ENCODE results near the gene TMEM86B. TPM values are rescaled to one million over a fixed set of nuclear protein-coding genes. Genes with fewer than 3 reads are reported as not detected.
"Not testable (repeated sequence)": the region's sequence is repeated elsewhere in the genome, so short reads cannot be mapped to it uniquely, and the experiment has no call there.

Gene TMEM86B
- total RNA-seq, 1 donor from 2014 or later: 6.0 TPM

DNA sequence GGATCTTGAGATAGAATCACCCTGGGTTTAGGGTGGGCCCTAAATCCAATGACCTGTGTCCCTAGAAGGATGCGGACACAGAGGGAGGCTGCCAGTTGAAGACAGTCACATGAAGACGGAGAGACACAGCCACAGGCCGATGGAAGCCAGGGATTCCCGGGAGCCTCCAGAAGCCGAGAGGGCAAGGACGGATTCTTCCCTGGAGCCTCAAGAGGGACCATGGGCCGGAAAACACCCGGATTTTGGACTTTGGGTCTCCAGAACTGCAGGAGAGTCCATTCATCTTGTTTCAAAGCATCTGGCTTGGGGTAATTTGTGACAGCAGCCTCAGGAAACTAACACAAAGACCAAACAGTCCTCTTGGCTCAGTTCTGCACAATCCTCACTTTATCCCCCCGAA is 2.3 kb downstream of the TMEM86B start:
- DNase-seq (ENCODE audit: low spot score) (no peak), ATAC-seq (no peak)
- intact Hi-C loops (cut with DNase I): no loop called here

DNA sequence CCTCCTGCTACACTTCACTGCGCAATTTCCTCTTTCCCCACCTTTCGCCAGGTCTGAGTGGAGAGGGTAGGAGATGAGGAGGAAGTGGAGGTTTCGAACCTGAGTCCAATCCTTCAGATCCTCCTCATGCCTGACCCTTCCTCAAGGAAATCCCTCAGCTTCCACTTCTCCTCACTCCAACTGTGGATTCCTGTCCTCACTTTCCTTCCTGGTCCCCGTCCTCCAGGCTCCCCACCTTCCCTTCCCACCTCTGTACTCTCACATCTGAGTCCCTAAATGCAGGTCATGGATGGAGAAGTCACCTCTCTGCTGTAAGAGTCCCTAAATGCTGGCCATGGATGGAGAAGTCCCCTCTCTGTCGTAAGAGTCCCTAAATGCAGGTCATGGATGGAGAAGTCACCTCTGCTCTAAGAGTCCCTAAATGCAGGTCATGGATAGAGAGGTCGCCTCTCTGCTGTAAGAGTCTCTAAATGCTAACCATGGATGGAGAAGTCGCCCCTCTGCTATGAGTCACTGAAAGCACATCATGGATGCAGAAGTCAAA is 3.1 kb downstream of the TMEM86B start:
- ATAC-seq: no peak
- intact Hi-C loops (cut with DNase I): no loop called here

DNA sequence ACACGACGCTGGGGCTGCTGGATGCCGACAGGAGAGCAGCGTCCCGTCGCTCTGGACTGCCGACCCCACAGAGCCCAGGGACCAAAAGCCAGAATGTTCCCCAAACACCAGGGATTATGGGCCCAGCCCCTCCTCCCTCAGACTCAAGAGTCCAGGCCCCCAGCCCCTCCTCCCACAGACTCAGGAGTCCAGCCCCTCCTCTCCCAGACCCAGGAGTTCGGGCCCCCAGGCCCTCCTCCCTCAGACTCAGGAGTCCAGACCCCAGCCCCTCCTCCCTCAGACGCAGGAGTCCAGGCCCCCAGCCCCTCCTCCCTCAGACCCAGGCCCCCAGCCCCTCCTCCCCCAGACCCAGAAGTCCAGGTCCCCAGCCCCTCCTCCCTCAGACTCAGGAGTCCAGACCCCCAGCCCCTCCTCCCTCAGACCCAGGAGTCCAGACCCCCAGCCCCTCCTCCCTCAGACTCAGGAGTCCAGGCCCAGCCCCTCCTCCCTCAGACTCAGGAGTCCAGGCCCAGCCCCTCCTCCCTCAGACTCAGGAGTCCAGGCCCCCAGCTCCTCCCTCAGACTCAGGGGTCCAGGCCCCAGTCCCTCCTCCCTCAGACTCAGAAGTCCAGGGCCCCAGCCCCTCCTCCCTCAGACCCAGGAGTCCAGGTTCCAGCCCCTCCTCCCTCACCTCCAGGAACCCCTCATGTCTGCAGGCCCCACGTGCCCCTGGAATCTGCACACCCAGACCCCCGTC is 3.7 kb downstream of the TMEM86B start:
- intact Hi-C loops (cut with DNase I); DNase-seq (ENCODE audit: low spot score); ATAC-seq: not testable (repeated sequence)

More for the DNA sequence above, 3.1 kb downstream of the TMEM86B start:
- DNase-seq (ENCODE audit: low spot score): no peak

DNA sequence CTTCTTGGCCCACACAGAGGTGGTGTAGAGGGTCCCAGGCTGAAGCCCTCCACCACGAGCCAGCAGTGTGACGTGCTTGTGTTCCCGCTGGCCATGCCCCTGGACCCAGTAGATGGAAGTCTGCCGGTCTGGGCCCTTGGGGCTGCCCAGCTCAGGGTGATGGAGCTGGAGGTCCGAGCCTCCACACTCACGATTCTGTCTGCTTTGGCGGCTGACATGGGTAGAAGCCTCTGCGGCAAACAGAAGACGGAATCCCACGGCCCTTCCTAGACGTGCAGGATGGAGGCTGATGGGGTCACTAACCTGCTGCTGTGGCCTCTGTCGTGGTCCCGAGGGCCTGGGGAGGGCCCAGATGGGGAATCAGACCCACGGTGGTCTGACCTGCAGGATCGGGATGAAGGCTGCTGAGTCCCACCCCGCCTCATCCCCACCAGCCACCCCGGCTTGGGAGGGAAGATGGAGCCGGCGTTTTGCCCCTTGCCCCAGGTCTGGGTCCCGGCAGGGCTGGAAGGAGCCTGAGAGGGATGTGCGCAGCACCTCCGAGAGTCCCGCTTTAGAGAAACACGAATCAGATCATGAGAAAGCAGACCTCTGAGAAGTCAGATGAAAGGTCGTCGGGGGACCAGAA is 4.4 kb downstream of the TMEM86B start:
- DNase-seq (ENCODE audit: low spot score) (no peak), ATAC-seq (no peak)
- intact Hi-C loops (cut with DNase I): no loop called here

DNA sequence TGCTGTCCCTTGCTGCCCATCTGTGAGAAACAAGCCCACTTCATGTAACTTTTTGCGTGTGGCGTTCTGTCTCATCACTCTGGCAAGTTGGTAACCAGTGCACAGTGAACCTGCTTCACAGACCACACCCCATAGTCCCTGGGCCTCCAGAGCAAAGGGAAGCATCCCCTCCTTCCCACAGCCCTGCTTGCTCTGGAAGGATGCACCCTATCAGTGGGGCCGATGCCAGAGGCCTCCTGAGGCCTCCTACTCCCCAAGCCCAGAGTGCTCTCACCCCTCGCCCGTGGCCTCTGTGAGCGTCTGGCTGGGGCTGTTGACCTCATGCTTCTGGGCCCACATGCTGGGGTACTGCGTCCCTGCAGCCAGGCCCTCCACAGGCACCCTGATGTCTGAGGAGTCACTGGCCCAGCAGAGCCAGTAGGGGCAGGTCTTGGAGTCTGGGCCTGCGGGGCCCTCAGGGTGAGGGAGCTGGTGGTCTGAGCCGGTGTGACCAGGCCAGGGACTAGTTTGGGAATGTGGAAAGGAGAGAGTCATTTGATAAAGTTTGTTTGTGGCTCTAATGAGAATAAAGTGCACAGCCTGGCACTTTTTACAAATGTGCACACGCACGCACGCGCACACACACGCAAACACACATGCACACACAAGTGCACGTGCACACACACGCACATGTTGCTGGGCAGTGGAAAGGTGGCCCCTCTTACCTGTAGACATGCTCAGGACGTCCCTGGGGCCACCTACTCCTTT is 5.1 kb downstream of the TMEM86B start:
- DNase-seq (ENCODE audit: low spot score) (no peak), ATAC-seq (no peak)
- intact Hi-C loops (cut with DNase I): no loop called here

DNA sequence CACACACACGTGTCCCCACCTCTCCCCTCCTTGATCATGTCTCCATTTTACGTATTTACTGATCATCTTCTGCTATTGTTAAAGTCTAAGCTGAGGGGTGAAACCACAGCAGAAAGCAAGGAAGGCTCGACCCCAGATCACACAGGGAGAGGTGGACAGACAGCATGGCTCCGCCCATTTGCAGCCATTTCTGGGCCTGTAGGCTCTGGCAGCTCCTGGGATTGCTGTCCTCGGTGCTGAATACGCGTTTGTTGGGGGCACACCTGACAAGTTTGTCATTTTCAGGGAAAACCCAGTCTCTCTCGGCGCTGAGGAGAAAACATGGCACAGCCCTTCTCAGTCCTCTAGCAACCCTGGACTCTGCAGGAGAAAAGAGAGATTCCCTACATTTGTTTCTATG is 8.0 kb downstream of the TMEM86B start:
- ATAC-seq: no peak
- DNase-seq (ENCODE audit: low spot score): no peak
- intact Hi-C loops (cut with DNase I): no loop called here

DNA sequence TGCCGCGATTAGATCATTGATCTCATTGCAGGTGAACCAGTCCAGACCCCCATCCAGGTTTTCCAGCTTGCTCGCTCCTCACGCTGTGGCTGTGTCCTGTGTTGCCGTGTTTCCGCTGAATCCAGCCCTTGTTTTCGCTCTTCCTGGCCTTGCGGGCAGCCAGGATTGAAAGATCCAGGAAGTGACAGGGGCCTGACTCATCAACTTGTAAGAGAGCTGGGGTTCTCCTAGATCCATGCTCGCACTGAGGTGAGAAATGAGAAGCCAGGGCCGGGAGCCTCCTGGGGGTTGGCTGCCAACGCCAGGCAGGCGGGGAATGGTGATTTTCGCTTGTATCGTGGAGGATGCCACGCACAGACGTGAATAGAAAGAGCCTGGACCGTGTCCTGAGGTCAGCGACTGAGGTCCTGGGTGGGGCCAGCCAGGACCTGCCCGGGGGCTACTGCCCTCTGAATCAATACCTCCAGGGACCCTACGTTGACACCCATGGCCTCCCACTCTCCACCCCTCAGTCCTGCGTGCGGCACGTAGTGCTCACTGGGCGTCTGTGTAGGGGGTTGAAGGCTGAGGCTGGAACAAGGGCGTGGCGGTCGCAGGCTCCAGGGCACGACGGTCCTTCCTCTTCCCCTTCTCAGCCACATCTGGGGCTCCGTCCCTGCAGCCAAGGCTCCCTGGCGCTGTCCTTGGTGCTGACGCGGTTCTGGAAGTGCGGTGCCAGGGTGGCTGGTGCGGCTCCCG is 11.9 kb downstream of the TMEM86B start:
- ATAC-seq: peak; percentile 83
- intact Hi-C loops (cut with DNase I): no loop called here
- peak; percentile 81 for DNase-seq (ENCODE audit: low spot score)

DNA sequence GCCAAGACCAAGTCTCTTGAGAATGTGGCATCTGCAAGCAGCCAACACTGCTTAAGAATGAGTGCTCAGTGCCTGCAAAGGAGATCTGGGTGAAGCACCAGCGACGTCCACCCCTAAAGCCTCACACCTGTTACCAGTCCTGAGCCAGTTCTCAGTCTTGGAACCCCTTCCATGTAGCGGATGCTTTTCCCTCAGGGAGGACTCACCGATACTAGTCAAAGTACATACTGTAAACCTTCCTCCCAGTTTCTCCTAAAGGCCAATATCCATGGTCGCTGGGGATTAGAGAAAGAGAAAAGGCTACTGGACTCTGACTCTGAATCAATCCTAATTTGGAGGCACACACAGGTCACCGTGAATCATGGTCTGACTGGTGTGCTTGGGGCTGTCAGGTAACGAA is 15.0 kb downstream of the TMEM86B start:
- ATAC-seq (no peak), DNase-seq (ENCODE audit: low spot score) (no peak)
- intact Hi-C loops (cut with DNase I): no loop called here

DNA sequence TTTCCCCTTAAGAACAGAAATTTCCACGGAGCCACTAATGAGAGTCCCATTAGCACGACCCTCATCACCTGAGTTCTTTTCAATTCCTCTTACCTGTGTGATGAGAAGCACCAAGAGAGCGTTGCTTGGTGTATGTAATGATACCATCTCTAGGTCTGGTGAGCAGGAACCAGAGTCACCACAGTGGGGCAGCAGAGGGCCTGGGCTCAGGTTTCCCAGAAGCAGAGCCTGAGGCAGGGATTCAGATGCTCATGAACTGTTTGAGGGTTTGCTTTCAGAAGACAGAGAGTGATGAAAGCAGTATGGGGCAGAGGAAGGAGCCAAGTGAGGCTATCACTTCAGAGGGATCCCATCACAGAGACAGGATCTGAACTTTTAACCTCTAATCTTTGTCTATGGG is 16.1 kb downstream of the TMEM86B start:
- DNase-seq (ENCODE audit: low spot score) (no peak), ATAC-seq (no peak)
- intact Hi-C loops (cut with DNase I): no loop called here

DNA sequence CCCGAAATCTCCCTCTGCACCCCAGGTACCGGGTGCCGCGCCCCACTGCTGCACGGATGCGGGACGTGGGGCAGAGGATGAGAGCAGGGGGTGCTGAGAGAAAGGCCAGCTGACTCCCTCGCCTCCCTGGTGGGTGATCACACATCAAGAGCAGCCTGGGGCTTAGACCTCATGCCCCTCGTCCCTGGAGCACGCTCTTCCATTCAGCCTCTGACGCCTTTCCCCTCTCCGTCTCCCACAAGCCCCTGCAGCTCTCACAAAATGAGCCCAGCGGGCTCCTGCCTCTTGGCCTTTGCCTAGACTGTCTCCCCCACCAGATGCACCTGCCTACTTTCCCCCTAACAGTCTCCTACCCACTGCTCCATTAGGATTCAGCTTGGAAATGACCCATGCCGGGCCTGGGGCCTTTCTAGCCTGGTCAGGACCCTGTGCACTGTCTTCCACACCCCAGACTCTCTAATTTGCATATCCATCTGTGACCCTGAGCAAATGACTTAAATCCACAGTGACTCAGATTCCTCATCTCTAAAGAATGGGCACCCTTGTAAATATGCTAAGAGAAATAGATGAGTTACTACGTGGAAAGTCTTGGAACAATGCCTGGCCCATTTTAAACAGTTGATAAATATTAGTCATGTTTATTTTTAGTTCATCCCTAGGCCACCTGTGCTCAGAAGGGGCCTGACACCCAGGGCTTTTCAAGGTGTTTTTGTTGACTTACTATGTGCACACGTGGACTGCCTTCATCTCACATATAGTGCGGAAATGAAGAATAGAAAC is 18.7 kb downstream of the TMEM86B start:
- ATAC-seq: no peak
- DNase-seq (ENCODE audit: low spot score): no peak
- intact Hi-C loops (cut with DNase I): no loop called here

DNA sequence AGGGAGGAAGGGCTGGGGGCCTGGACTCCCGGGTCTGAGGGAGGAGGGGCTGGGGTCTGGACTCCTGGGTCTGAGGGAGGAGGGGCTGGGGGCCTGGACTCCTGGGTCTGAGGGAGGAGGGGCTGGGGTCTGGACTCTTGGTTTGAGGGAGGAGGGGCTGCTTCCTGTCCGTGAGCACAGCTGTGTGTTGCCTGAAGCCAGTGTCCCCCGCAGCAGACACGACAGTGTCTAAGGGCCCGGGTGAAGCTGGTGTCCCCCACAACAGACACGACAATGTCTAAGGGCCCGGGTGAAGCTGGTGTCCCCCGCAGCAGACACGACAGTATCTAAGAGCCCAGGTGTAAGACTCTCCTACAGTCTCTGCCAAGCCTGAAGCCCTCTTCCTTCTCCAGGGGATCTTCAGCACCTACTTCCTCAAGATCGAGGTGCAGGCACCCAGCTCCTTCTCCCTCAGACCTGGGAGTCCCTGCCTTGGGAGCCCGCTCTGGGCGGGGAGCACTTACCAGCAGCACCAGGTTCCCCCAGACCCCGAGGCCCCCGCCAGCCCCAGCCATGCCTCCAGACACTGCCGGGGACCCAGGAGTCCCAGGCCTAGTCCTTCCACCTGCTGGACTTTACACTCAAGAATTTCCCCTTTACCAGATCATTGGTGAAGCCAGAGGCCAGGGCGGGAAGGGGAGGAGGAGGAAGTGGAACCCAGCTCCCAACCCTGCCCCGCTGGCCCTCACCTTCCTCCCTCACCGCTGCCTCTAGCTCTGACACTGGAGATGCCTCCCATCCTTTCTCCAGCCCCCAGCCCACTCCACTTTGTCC is 19.5 kb downstream of the TMEM86B start, which contains the start of gene PTPRH:
Gene PTPRH, minus strand, starts transcription at position 622 of the 813 bp plus-strand sequence. Its CDS starts 68 bp downstream, at position 554.
- ATAC-seq (no peak), DNase-seq (ENCODE audit: low spot score) (no peak)
- intact Hi-C loops (cut with DNase I): no loop called here

DNA sequence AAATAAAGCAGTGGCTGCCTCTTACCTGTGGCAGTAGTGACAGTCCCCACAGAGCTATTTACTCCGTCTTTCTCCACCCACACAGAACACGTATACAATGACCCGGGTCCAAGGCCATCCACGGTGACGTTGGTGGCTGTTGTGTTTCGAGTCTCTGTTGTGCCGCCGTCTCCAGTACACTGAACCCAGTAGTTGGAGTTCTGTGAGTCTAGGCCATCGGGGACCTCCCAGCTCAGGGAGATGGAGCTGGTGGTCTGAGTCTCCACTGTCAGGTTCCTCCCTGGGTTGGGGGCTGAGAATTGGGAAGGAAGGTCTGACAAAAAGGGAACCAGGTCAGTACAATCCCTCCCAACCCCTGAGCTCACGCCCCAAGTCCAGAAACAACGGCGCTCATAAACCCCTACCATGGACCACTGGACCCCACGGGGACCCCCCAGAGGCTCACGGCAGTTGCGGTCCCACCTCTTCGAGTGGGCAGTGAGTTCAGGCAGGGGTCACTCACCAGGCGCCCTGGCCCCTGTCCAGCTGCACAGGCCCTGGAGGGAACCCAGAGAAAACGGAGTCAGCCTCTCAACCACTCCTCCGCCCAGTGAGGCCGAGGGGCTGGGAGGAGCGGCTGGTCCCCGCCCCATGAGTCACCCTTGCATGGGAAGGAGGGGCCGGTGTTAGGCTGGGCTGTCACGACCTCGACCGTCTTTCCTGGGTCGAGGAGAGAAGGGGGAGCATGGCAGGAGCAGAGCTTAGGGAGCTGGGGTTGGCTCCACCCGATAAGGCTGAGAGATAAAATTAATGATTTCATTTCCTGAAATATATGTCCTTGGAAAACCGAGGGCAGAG is 21.7 kb downstream of the TMEM86B start:
- DNase-seq (ENCODE audit: low spot score): peak; percentile 76
- intact Hi-C loops (cut with DNase I): no loop called here
- peak; percentile 89 for ATAC-seq

DNA sequence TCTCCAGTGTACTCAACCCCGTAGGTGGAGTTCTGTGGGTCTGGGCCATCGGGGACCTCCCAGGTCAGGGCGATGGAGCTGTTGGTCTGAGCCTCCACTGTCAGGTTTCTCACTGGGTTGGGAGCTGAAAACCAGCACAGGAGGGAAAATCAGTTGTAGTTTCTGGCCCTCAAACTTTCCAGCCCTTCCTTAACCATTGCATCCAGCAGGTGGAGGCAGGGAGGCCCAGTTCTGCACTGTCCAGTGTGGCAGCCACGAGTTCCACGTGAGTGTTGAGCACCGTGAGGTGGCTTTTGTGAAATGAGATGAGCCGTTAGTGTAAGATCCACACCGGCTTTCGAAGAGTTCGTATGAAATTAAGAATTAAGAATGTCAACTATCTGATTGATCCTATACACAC is 26.4 kb downstream of the TMEM86B start:
- intact Hi-C loops (cut with DNase I); ATAC-seq; DNase-seq (ENCODE audit: low spot score): not testable (repeated sequence)

DNA sequence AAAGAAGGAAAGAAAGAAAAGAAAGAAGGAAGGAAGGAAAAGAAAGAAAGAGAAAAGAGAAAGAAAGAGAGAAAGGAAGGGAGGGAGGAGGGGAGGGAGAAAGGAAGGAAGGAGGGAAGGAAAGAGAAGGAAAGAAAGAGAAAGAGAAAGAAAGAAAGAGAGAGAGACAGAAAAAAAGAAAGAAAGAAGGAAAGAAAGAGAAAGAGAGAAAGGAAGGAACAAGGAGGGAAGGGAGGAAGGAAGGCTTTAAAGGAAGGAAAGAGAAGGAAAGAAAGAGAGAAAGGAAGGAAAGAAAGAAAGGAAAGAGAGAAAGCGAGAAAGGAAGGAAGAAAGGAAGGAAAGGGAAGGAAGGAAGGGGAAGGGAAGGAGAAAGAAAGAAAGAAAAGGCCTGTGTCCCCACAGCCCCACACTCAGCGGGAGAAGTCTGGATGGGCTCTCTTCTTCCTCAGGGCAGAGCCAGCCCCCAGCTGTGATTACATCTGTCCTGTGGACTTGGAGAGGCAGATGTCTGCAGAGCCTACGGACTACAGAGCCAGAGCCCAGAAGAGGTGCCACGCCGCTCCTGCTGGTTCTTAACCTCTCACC is 28.9 kb downstream of the TMEM86B start:
- no peak for DNase-seq (ENCODE audit: low spot score)
- no peak for ATAC-seq
- intact Hi-C loops (cut with DNase I): no loop called here

DNA sequence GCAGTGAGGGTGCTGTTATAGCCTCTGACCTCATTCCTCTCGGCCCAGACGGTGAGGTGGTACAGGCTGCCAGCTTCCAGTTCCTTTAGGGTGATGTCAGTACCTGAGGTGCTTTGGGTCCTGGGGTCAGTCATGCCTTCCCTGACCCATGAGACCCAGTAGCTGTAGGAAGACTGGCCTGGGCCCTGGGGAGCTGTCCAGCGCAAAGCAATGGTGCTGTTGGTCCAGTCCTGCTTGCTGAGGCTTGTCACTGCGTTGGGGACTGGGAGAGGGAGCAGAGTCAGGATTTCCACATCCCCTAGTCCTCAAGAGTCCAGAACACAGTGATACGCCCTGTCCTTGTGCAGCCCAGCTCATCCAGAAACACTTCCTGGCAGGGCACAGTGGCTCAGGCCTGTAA is 29.9 kb downstream of the TMEM86B start:
- ATAC-seq (no peak), DNase-seq (ENCODE audit: low spot score) (no peak)
- intact Hi-C loops (cut with DNase I): no loop called here

DNA sequence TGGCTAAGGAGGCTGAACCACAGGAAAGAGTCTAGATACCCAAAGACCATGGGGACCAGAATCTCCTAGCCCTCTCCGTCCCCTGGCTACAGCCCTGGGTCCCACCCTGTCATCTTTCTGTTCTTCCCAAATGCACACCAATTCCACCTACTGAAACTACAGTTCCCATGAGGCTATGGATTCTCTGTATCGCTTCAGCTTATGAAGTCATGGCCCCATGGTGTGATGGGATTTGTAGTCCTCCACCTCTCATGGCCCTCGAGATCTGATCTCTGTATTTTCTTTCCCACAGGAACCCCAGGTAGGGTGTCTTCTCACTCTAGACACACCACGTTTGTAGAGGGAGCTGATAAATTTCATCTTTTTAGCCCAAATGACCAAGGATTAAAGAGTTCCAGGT is 31.0 kb downstream of the TMEM86B start:
- intact Hi-C loops (cut with DNase I): no loop called here
- ATAC-seq: no peak
- DNase-seq (ENCODE audit: low spot score): no peak
